Neural progenitor cell (in vitro differentiated cells): ENCODE results near the gene ZNF587B.

Experiments used
- CTCF ChIP-seq: fragments of 200-600 bp; sonication (generic); IDR thresholded peaks from 2 replicates; pipeline ENCODE4 v1.5.1; 2017; ENCODE audit warnings: antibody characterized with exemption, mild to moderate bottlenecking
- EZH2 ChIP-seq: fragments of 200-600 bp; sonication (generic); IDR thresholded peaks from 2 replicates; pipeline ENCODE4 v1.6.1; 2017; ENCODE audit warnings: antibody characterized with exemption, mild to moderate bottlenecking, moderate library complexity
- EZH2phosphoT487 ChIP-seq: fragments of 200-600 bp; sonication (generic); IDR thresholded peaks from 2 replicates; pipeline ENCODE4 v1.6.1; 2017; ENCODE audit warnings: antibody characterized with exemption

- TF ChIP-seq CTCF (peak; percentile 60), EZH2phosphoT487 (no peak), EZH2 (no peak)
Measured at GRCh38 chr19:57888560-57889231, 58.6 kb downstream of the ZNF587B start, which contains the start of gene ZNF814.
